HG02852 (cell line): ENCODE data around the gene OR2H2.

ENCODE experiments used
- ATAC-seq: cut with Tn5 transposase; IDR thresholded peaks from one replicate; pipeline ENCODE4 v1.9.1; 2021; ENCODE audit warnings: mild to moderate bottlenecking, moderate library complexity; ENCODE audit not compliant: unreplicated experiment

The OR2H2 gene

DNA sequence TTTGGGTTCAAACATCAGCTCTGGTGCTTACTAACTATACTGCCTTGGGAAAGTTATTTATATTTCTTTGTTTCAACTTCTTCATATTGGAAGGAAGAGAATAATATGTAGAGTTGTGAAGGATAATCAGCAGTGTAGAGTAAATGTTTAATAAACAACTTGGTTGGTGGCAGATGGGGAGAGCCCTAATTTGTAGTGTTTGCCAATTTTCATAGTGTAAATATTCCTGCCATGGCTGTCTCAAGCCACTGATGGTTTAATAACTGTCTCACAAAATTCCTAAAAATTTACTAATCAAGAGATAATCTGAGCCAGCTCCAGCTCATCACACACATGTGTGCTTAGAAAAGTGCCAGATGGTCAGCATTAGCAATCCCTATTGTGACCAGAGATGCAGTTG lies at the start of gene OR2H2:
Gene OR2H2 (plus strand): TSS at position 301 of the 400 bp plus-strand sequence. CDS start 2,824 bp downstream, outside the sequence.
- ATAC-seq: no peak

DNA sequence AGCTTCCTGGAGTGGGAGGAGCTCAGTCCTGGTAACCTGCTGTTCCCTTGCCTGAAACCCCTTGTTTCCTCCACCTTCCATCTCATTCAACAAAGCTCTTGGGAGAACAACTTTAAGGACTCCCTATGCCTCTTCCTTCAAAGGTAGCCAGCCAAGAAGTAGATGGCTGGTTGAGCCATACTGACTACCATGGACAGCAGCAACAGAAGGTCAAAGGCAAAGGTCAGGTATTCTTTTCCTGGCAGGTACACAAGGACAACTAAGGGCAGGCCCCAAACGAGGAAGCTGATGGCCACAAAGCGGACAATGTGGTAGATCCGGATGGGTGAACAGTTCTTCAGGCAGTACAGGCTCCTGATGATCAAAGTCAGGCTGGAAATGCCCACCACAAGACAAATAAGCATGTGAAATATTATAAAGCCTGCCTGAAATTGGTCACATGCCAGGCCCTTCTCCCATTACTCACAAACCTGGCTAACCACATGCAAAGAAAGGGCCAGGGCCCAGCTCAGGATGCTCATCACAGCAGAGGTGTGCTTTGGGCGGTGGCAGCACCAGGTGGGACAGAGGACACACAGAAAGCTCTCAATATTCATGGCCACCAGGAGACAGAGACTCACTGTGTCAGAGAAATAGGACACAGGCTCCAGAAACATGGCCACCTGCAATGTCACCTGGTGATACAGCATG lies 47.1 kb upstream of the OR2H2 start:
- no peak for ATAC-seq

DNA sequence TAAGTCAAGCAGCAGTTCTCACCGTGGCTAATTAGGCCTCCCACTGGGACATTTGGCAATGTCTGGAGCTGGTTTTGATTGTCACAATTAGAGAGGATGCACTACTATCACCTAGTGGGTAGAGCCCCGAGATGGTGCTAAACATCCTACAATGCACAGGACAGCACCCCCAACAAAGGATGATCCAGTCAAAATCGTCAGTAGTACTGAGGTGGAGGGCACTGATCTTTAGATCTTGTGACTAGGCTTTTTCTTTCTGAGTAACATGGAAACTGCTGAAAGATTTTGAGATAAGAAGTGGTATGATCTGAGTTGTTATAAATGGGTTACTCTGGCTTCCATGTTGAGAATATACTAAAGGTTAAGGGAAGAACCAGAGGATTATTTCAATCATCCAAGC lies 37.3 kb upstream of the OR2H2 start:
- no peak for ATAC-seq

DNA sequence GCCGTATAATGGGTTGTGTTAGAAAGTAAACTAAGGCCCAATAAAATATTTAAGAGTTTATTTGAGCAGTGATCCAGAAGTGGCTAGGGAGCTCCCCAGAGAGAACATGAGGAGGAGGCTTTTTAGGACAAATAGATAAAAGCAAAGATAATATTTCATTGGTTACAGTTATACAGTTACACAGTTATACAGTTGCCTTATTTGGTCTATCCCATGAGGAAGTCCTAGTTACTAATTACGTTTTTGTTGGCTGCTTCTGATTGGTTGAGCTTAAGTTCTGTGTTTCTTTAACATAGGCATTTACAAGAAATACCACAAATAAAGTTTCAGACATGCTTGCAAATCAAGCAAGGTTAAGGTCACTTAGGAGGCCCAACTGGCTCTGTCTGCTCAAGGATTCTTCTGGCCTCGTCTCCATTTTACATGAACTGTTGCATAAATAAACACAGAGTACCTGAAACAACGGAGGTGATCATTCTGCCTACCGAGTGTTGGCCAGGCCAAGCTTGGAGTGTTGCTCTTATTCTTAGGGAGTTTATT lies 32.3 kb upstream of the OR2H2 start:
- peak; percentile 80 for ATAC-seq

DNA sequence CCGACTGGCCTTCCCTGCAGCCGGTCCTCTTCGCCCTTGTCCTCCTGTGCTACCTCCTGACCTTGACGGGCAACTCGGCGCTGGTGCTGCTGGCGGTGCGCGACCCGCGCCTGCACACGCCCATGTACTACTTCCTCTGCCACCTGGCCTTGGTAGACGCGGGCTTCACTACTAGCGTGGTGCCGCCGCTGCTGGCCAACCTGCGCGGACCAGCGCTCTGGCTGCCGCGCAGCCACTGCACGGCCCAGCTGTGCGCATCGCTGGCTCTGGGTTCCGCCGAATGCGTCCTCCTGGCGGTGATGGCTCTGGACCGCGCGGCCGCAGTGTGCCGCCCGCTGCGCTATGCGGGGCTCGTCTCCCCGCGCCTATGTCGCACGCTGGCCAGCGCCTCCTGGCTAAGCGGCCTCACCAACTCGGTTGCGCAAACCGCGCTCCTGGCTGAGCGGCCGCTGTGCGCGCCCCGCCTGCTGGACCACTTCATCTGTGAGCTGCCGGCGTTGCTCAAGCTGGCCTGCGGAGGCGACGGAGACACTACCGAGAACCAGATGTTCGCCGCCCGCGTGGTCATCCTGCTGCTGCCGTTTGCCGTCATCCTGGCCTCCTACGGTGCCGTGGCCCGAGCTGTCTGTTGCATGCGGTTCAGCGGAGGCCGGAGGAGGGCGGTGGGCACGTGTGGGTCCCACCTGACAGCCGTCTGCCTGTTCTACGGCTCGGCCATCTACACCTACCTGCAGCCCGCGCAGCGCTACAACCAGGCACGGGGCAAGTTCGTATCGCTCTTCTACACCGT lies 31.5 kb upstream of the OR2H2 start:
- ATAC-seq: peak; percentile 40

DNA sequence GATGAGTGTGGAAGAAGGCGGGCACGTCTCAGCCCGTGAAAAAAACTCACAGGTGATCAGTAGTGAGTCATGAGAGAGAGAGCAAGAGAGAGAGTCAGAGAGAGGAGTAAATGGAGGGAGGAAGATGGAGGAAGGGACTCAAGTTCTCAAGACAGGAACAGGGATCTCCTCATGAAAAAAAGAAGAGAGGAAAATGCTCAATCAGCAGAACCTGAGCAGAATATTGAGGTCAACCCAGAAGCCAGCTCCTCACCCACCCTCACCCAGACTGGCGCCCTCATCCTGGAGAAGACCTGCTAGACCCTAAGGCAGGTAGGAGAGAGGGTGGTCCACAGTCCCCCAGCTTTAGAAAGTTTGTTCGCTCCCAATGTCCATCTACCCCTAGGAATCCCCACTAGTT lies 30.2 kb upstream of the OR2H2 start:
- ATAC-seq: no peak

DNA sequence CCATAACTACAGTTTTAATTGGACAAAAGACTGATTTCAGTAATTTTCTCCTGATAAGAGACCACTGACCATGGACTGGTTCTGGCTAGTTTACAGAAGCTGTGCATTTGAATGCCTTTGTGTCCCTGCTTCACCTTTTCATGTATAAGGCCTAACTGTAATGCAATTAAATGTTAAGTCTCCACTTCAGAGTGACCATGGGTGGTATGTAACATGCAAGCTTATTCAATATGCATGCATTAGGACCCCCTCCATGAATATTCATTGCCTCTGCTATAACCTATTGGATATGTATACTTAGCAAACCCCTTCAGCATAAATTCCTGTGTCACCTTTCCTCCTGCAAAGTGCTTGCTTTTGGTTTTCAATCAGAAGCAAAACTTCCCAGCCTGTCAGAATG lies 27.6 kb upstream of the OR2H2 start:
- no peak for ATAC-seq

DNA sequence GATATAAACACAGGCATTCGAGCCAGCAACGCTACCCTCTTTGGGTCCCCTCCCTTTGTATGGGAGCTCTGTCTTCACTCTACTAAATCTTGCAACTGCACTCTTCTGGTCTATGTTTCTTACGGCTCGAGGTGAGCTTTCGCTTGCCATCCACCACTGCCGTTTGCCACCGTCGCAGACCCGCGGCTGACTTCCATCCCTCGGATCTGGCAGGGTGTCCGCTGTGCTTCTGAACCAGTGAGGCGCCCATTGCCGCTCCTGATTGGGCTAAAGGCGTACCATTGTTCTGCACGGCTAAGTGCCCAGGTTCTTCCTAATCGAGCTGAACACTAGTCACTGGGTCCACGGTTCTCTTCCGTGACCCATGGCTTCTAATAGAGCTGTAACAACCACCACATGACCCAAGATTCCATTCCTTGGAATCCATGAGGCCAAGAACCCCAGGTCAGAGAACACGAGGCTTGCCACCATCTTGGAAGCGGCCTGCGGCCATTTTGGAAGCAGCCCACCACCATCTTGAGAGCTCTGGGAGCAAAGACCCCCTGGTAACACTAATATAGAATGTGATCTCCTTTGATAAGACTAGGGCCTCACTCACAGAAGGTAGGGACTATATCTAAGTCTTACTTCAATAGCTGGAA lies 26.4 kb upstream of the OR2H2 start:
- no peak for ATAC-seq

DNA sequence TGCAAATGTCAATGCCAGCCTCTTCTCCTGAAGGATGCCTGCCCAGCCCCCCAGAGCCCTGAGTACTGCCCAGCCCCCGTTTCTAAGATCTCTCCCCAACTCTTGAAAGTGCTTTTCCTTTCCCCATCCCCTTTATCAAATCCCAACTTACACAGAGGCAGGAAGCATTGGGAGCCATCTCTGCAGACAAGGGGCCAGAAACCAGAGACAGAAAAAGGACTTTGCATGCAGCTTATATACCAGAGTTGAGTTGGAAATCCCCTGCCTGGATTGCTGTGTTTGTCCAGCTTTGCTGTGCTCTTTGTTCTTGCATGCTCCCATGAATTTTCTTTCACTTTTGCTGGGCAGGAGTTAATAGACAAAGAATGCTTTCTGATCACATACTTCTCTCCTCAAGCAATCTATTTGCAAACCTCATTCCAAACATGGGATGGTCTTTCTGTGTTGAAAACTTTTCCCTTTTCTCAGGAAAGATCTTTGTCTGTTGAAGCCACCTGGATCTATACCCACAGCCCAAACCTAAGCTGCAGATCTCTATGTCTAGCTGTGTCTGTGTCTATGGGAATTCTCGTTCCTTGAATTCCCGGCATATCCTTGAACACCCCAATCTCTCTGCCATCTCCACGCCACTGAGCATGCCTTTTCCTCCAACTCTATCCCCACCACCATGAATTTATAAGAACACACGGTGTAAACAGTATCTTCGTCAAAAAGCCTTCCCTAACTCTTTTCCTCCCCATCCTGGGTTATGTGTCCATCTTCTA lies 25.2 kb upstream of the OR2H2 start, which contains the start of gene UBD:
Gene UBD (minus strand): TSS at position 209 of the 764 bp plus-strand sequence. CDS start 31 bp downstream, at position 178.
- ATAC-seq: no peak

DNA sequence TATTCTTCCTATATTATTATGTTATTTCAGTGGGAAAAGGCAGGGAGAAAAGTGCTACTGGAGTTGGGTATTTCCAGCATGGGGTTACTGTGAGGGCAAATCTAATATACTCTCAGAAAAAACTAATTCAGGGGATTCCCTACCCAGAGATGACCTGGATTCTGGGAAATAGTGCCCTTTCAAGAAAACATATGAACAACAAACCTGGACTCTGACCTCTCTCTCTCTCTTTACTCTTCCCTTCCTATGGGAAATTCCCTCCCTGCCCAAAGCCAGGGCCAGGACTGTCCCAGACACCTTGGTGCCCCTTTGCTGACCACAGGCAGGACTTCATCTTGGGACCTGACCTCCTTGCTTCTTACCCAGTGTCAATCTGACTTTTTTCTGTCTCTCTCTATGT lies 23.8 kb upstream of the OR2H2 start:
- no peak for ATAC-seq

DNA sequence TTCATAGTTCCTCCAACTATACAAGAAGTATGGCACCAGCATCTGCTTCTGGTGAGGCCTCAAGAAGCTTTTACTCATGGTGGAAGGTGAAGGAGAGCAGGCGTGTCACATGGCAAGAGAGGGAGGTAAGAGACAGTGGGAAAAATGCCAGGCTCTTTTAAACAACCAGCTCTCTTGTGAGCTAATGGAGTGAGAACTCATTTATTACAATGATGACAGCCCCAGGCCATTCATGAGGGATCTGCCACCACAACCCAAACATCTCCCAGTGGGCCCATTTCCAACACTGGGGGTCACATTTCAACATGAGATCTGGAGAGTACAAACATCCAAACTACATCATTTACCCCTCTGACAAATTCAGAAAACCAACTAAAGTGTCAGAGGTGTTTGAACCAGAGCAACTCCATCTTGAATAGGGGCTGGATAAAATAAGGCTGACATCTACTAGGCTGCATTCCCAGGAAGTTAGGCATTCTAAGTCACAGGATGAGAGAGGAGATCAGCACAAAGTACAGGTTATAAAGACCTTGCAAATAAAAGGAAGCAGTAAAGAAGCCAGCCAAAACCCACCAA lies 23.2 kb upstream of the OR2H2 start:
- no peak for ATAC-seq

DNA sequence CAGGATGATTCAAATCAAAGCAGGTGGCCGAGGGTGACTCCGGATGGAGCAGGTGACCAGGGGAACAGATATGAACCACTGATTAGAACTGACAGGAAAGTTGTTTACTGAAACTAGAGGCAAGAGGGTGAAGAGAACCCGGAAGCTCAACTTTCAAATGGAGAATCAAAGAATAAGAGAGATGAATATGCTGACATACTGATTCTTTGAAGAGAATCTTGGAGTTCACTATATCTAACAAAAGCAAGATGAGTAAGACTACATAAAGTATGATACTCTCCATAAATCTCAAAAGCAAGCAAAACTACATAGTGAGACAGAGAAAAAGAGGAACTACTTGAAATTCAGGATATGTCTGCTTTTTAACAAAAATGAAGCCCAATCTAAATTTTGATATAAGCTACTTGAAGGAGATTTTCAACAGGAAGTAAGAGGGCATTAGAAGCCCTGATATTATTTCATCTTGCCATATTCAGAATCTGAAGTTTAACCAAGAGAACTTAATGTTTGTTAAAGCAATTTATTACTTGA lies 21.4 kb upstream of the OR2H2 start:
- no peak for ATAC-seq

DNA sequence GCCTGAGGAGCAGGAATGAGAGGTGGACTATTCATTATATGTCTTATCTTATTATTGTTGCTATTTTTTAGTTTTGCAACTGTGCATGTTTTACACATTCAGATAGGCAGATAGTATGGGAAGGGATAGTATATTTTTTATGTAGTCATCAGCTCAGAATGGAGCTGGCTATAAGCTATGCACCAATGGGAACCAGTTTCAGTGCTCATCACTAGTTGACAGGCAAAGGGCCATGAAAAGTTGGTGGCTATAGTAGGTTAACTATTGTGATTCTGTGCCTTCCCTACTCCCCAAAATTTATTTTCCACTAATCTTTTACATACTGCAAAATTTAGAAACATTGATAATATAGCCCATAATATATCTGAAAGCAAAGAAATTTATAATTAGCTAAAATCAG lies 20.0 kb upstream of the OR2H2 start:
- ATAC-seq: peak; percentile 80

DNA sequence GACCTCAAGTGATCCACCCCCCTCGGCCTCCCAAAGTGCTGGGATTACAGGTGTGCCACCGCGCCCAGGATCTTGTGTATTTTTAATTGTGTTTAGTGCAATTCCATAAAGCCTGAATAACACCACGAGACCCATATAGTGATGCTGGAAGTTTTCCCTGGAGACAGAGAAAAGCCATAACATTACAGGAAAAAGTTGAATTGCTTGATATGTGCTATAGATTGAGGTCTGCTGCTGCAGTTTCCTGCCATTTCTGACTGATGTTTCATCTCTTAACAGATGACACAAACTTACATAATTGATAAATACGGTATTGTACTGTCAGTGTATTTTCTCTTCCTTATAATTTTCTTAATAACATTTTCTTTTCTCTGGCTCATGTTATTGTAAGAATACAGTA lies 18.1 kb upstream of the OR2H2 start:
- no peak for ATAC-seq

DNA sequence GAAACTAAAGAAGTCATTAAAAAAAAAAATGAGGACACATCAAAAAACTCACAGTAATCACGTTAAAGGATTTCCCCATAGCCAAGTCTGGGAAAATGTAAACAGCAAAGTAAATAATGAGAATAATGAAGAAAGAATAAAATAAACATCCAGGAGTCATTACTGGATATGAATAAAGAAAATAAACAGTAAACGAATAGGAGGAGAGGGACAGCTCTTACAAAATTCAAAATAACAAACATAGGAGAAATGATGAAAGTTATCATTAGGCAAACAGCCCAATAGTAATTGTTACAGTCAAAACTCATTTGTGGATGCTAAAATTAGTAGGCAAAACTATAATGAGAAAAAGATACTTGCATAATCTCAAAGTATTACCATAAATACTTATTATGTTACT lies 17.4 kb upstream of the OR2H2 start:
- ATAC-seq: no peak

DNA sequence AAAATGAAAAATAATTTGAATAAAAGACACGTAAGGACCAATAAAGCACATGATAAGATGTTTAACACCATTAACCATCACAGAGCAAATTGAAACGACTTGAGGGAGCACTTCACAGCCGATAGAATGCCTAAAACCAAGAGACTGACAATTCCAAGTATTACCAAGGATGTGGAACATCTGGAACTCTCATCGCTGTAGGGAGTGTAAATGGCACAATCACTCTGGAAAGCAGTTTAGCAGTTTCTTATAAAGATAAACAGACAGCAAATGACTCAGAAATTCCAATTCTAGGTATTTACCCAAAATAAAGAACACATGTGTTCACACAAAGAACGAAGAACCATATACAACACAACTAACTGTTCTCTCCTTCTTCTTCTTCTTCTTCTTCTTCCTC lies 16.9 kb upstream of the OR2H2 start:
- no peak for ATAC-seq

DNA sequence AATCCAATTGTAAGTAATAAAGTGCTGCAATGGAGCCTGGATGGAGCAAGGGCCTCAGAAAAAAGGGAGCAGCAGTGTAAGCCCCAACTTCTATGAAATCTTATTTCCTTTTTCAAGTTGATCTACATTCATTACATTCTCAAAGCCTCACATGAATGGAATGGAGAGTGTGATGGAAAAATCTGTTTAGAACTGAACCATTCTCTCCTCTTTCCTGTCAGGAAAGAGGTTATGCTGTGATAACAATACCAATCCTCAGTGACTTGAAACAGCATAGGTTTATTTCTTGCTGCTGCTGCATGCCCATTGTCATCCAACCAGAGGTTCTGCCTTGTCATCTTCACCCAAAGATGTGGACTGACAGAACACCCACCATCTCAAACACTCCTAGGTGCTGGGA lies 8.9 kb upstream of the OR2H2 start:
- ATAC-seq: no peak

DNA sequence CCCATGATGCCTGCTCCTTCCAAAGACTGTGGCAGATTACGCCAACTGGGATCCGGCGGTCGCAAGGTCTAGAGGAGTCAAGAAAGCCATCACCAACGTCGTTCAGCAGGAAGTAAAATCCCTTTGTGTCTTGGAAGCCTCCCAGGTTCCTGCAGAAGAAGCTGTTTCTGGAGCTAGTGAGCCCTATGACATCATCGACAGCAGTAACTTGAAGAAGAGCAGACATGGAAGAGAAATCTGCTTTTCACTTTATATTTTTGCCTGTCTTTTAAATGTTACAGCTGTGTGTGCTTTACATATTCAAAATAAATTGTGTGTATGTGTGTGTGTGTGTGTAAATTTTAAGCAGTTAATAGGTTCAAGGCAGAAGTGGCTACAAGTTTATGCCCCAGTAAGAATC lies 7.4 kb upstream of the OR2H2 start:
- no peak for ATAC-seq

DNA sequence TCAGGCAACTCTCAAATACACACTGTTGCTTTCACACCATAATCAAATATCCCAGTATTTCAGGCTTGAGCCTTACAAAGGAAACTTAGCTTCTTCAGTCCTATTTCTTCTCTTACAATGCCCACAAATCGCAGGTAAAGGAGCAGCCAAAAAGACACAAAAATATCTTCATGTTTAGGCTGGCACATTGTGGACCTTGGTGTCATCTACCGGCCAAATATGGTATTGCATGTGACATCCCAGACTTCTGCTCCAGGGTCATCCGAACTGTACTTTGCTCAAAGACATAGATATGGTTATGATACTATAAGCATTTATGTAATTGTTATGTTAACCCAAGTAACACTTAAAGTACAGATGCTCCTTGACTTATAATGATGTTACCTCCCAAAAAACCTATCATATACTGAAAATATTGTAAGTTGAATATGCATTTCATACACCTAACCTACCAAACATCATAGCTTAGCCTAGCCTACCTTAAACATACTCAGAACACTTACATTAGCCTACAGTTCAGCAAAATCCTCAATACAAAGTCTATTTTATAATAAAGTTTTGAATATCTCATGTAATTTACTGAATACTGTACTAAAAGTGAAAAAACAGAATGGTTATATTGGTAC lies 4.6 kb downstream of the OR2H2 start:
- no peak for ATAC-seq
